A549 treated with AZD2906 at 1 μM for 4 hours (cell line): Measurements from ENCODE around the gene ZNF558. TPM values are rescaled to one million over a fixed set of nuclear protein-coding genes. Genes with fewer than 3 reads are reported as not detected.

Experiments used
- total RNA-seq: library from RNA; stranded (reverse); fragments of 200-300 nt; extraction: Qiagen RNA extraction; gene quantifications from 5 replicates; pipeline ENCODE4 v1.2.3, GENCODE V29; 2022

Gene ZNF558
- total RNA-seq, result 6.2 to 7.2 TPM (median 7.1 TPM) in 5 replicates

GRCh38 chr19:8832132-8833021 lies at the start of gene ZNF558, which contains the start of gene MBD3L1:
ZNF558 (minus strand) TSS chr19:8832304; CDS start chr19:8822659, 9,645 bp downstream.
MBD3L1 (plus strand) TSS chr19:8832377; CDS start chr19:8842679, 10,302 bp downstream.

Other genes with a start within 250 kb of the ZNF558 start
- gene ADAMTS10, start 221.6 kb downstream of the ZNF558 start, total RNA-seq, result 11.0 to 13.5 TPM (median 11.4 TPM) in 5 replicates
- gene NFILZ, start 201.7 kb downstream of the ZNF558 start, total RNA-seq, result not detected in 5 replicates
- not detected in 5 replicates for gene ACTL9, start 133.5 kb downstream of the ZNF558 start, total RNA-seq
- gene OR2Z1, start 110.7 kb downstream of the ZNF558 start, total RNA-seq, result not detected in 5 replicates
- gene MBD3L1, start 73 bp upstream of the ZNF558 start, total RNA-seq, result not detected in 5 replicates
- gene MUC16, start 178.1 kb upstream of the ZNF558 start, total RNA-seq, result 0.02 to 0.03 TPM (median 0.02 TPM) in 5 replicates